ENCODE results near the gene GIPC3. TPM values are rescaled to one million over a fixed set of nuclear protein-coding genes. Genes with fewer than 3 reads are reported as not detected.
"Not testable (repeated sequence)": the region's sequence is repeated elsewhere in the genome, so short reads cannot be mapped to it uniquely, and the experiment has no call there.

The GIPC3 gene
- total RNA-seq, 2 donors from 2014 or later: 0.36 to 1.9 TPM

- peak within 1 kb of the TSS; percentile 91 to 97 for H3K27ac ChIP-seq
- H3K27me3 ChIP-seq (replicated peaks; ENCODE audit: insufficient read depth): no peaks in the 10 kb centered on the region
- H3K9me3 ChIP-seq: no peaks in the 10 kb centered on the region
- under 1% methylated on average over 80 of the region's 80 CpGs for WGBS
- H3K36me3 ChIP-seq: no peaks in the 10 kb centered on the region
- DNase-seq (ENCODE audit: low spot score): peak; percentile 97
- peak in 1 of 4 experiments; percentile 25 for TF ChIP-seq CTCF (IDR thresholded peaks at IDR 0.05)
- peak; percentile 55 for TF ChIP-seq POLR2A (IDR thresholded peaks at IDR 0.05)
- peak; percentile 97 for TF ChIP-seq POLR2AphosphoS5 (IDR thresholded peaks at IDR 0.05)
- H3K4me1 ChIP-seq (replicated peaks): peaks cover 7% of the 10 kb centered on the region
- intact Hi-C loops (cut with DNase I): no loop called here
- peak within 1 kb of the TSS; percentile 81 to 86 for H3K4me3 ChIP-seq
These were observed 41.4 kb downstream of the GIPC3 start, which contains the start of gene CACTIN for GRCh38 chr19:3626473-3627350. TSS of gene CACTIN (minus strand) at chr19:3626790. CDS start at chr19:3626762, 28 bp downstream.

DNA sequence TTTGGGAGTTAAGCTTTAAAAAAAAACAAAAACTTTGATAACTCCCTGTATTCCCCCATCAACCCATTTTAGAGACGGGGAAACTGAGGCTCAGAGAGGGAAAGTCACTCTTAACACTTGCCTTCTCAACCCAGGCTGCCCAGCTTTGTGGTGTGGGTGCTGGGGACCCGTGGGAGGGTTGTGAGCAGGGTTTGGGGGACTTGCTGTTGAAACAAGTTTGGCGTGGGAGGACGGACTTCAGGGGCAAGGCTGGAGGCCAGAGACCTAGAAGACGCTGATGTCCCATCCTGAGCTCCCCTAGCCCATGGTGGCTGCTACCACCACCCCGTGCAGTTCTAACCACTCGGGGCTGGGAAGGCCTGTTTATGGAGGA, 42.1 kb downstream of the GIPC3 start:
- peaks cover 7% of the 10 kb centered on the region for H3K4me1 ChIP-seq (replicated peaks)
- intact Hi-C loops (cut with DNase I): no loop called here
- H3K27me3 ChIP-seq (replicated peaks; ENCODE audit: insufficient read depth): no peaks in the 10 kb centered on the region
- TF ChIP-seq POLR2A (IDR thresholded peaks at IDR 0.05) (no peak), CTCF (IDR thresholded peaks at IDR 0.05) (no peak), POLR2AphosphoS5 (IDR thresholded peaks at IDR 0.05) (no peak)
- peak overlapping the region; percentile 91 to 97 for H3K27ac ChIP-seq
- WGBS: 58% methylated on average over 7 of the region's 7 CpGs
- H3K9me3 ChIP-seq: no peaks in the 10 kb centered on the region
- no peaks in the 10 kb centered on the region for H3K36me3 ChIP-seq
- H3K4me3 ChIP-seq: peak overlapping the region in 1 of 2 donors; percentile 81
- no peak for DNase-seq (ENCODE audit: low spot score)

DNA sequence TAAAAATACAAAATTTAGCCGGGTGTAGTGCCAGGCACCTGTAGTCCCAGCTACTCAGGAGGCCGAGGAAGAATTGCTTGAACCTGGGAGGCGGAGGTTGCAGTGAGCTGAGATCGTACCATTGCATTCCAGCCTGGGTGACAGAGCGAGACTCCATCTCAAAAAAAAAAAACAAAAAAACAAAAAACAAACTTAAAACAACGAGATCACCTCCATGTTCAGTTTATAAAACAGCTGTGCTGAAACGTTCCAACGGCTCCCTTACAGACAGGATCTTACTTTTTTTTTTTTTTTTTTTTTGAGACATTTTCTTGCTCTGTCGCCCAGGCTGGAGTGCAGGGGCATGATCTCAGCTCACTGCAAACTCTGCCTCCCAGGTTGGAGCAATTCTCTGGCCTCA, 43.5 kb downstream of the GIPC3 start:
- H3K4me3 ChIP-seq; H3K27me3 ChIP-seq (replicated peaks; ENCODE audit: insufficient read depth); H3K9me3 ChIP-seq; H3K4me1 ChIP-seq (replicated peaks); intact Hi-C loops (cut with DNase I); DNase-seq (ENCODE audit: low spot score); H3K36me3 ChIP-seq; H3K27ac ChIP-seq: not testable (repeated sequence)
- WGBS: 65% methylated on average over 9 of the region's 9 CpGs

DNA sequence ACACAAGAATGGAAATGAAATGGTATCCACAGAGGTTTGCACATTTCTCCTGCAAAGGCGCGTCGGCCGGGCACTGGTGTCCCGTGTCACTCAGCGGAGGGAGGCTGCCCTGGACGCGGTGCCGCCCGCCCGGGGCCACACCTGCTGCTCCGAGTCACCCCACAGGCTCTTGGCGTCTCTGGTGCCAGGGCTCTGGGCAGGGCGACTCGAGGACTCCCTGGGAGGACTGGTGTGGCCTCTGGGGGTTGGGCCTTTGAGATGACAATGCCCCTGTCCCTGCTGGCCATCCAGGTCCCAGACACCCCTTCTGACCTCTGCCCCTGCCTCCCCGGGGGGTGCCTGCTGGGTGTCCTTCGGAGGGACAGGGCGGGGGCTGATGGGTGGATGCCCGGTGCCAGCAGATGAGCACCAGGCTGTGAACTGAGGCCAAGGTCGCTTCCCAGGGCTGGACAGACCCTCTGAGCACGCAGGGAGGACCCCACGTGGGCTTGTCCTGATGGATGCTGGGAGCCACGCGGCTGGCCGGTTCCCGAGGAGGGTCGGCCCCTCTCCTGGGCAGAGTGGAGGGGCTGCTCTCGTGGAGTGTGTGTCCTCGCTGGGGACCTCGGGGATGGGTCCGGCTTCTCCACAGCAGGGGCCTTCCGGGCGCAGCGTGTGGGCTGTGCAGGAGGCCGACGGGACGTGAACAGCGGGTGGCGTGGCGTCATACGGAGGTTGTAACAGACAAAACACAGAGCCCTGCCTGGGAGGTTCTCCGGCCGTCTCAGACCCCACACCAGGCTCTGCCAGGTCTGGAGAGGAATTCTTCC, 46.0 kb downstream of the GIPC3 start:
- no peaks in the 10 kb centered on the region for H3K4me1 ChIP-seq (replicated peaks)
- H3K4me3 ChIP-seq: no peak overlapping the region
- H3K36me3 ChIP-seq: no peaks in the 10 kb centered on the region
- TF ChIP-seq CTCF (IDR thresholded peaks at IDR 0.05) (no peak), POLR2AphosphoS5 (IDR thresholded peaks at IDR 0.05) (no peak), POLR2A (IDR thresholded peaks at IDR 0.05) (no peak)
- H3K9me3 ChIP-seq: no peaks in the 10 kb centered on the region
- intact Hi-C loops (cut with DNase I): no loop called here
- H3K27ac ChIP-seq: no peak overlapping the region
- H3K27me3 ChIP-seq (replicated peaks; ENCODE audit: insufficient read depth): no peaks in the 10 kb centered on the region
- 90% methylated on average over 33 of the region's 43 CpGs for WGBS
- no peak for DNase-seq (ENCODE audit: low spot score)

- intact Hi-C loops (cut with DNase I): no loop called here
- H3K4me3 ChIP-seq: no peak overlapping the region
- TF ChIP-seq POLR2A (IDR thresholded peaks at IDR 0.05): no peak
- H3K27me3 ChIP-seq (replicated peaks; ENCODE audit: insufficient read depth): no peaks in the 10 kb centered on the region
- no peaks in the 10 kb centered on the region for H3K36me3 ChIP-seq
- H3K9me3 ChIP-seq: no peaks in the 10 kb centered on the region
- DNase-seq (ENCODE audit: low spot score): no peak
- WGBS: 82% methylated on average over 16 of the region's 16 CpGs
- no peaks in the 10 kb centered on the region for H3K4me1 ChIP-seq (replicated peaks)
- no peak overlapping the region for H3K27ac ChIP-seq
These were observed 46.8 kb downstream of the GIPC3 start for GRCh38 chr19:3632098-3632497.

All from prostate gland (tissue), 2 donors.